HUES48 (cell line): ENCODE data around the gene B4GALT2.
A peak's percentile ranks its signal among the peaks of the same experiment; 100 is the strongest.

Experiments used
- H3K27ac ChIP-seq: one replicate; pipeline ENCODE4 v1.7.0; 2013; ENCODE audit warnings: low read depth, low read length, inconsistent platforms
- H3K27me3 ChIP-seq: 2 replicates; pipeline ENCODE4 v1.6.1; 2013; ENCODE audit warnings: mild to moderate bottlenecking, low read length; ENCODE audit not compliant: control insufficient read depth, insufficient read depth
- H3K36me3 ChIP-seq: 2 replicates; pipeline ENCODE4 v1.6.1; 2013; ENCODE audit warnings: low read length; ENCODE audit not compliant: control insufficient read depth, insufficient read depth
- H3K4me1 ChIP-seq: 2 replicates; pipeline ENCODE4 v1.6.1; 2013; ENCODE audit warnings: mild to moderate bottlenecking, low read length; ENCODE audit not compliant: control insufficient read depth, insufficient read depth
- H3K4me3 ChIP-seq: 2 replicates; pipeline ENCODE4 v1.5.1; 2013; ENCODE audit warnings: mild to moderate bottlenecking, low read depth, low read length
- H3K9ac ChIP-seq: 2 replicates; pipeline ENCODE4 v1.6.1; 2013; ENCODE audit warnings: mild to moderate bottlenecking, low read depth, low read length, moderate library complexity
- H3K9me3 ChIP-seq: 2 replicates; pipeline ENCODE4 v1.6.1; 2013; ENCODE audit warnings: low read length; ENCODE audit not compliant: control insufficient read depth, insufficient read depth

B4GALT2 gene

DNA sequence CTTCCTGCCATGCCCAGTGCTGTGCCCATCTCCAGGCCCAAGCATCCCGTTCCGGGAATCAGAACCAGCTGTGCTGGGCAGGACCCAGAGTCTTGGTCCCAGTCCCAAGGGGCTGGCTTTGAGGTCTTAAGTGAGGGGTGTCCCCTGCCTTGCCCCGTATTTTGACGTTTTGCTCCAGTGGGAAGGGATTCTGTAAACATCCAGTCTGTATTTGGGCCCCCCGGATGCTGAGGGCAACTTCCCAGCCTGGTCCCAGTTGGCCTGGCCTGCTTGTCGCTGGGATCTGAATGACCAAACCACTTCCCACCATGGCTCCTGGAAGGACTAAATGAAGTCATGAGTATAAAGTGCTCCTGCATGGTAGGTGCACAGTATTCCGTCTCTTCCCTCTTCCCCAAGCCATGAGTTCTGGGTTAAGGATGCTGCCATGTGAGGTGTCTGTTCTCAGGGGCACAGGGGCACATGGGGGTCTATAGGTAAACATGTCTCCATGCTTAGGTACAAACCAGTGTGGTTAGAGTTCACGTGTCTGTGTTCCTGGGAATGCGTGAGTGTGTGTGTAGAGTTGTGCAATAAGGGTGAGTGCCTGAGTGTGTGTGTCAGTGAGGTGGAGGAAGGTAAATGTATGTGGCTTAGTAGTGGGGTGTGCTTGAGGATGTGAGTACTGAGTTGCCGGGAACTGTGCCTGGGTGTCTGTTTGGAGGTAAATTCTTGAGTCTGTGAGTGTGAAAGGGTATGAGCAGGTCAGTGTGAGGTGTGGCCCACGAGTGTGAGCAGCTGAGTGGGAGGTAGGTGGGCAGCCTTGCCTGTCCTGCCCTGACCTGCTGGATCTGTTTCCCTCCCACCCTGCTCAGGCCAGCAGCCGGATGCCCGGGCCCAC lies 1.5 kb downstream of the B4GALT2 start:
- H3K9ac ChIP-seq: peak overlapping the region; percentile 58; the same call in 1 of the 2 replicates
- H3K4me3 ChIP-seq: peak overlapping the region; percentile 88
- H3K27ac ChIP-seq: no peak overlapping the region
- H3K9me3 ChIP-seq: no peaks in the 10 kb centered on the region
- peaks cover 17% of the 10 kb centered on the region; the same call in 1 of the 2 replicates for H3K4me1 ChIP-seq
- no peaks in the 10 kb centered on the region for H3K27me3 ChIP-seq
- H3K36me3 ChIP-seq: peaks cover 52% of the 10 kb centered on the region

DNA sequence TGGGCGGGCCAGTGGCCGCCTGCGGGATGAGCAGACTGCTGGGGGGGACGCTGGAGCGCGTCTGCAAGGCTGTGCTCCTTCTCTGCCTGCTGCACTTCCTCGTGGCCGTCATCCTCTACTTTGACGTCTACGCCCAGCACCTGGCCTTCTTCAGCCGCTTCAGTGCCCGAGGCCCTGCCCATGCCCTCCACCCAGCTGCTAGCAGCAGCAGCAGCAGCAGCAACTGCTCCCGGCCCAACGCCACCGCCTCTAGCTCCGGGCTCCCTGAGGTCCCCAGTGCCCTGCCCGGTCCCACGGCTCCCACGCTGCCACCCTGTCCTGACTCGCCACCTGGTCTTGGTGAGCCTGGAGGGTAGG lies 2.1 kb downstream of the B4GALT2 start:
- peaks cover 15% of the 10 kb centered on the region; the same call in 1 of the 2 replicates for H3K4me1 ChIP-seq
- H3K9me3 ChIP-seq: no peaks in the 10 kb centered on the region
- no peak overlapping the region for H3K9ac ChIP-seq
- no peak overlapping the region for H3K27ac ChIP-seq
- peaks cover 57% of the 10 kb centered on the region for H3K36me3 ChIP-seq
- no peak overlapping the region for H3K4me3 ChIP-seq
- no peaks in the 10 kb centered on the region for H3K27me3 ChIP-seq

DNA sequence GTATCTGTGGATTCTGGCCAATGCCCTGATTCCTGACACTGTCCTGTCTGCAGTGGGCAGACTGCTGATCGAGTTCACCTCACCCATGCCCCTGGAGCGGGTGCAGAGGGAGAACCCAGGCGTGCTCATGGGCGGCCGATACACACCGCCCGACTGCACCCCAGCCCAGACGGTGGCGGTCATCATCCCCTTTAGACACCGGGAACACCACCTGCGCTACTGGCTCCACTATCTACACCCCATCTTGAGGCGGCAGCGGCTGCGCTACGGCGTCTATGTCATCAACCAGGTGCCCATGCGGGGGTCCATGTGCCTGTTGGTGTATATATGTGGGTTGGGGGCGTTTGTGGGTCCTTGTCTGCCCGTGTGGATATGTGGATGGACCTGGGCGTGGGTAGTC lies 2.6 kb downstream of the B4GALT2 start:
- Histone ChIP-seq H3K36me3 (peaks cover 57% of the 10 kb centered on the region), H3K4me3 (no peak overlapping the region), H3K4me1 (peaks cover 15% of the 10 kb centered on the region; the same call in 1 of the 2 replicates), H3K27me3 (no peaks in the 10 kb centered on the region), H3K9me3 (no peaks in the 10 kb centered on the region), H3K9ac (no peak overlapping the region), H3K27ac (no peak overlapping the region)

DNA sequence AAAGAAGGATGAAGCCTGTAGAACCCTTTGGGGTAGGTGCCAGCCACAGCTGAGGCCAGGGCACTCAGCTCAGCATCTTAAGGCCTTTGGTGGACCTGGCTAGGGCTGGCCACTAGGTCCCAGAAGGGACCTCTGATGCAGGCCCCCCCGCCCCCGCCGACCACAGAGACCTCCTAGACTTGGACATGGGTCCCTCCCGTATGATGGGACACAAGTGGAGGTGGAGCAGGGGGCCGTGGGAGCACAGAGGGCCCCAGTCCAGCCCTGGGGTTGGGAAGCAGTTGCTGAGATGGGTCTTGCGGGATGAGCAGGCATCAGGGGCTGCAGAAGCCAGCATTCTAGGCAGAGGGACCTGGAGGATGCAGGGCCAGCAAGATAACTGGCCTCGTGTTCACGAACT lies 3.2 kb downstream of the B4GALT2 start:
- Histone ChIP-seq H3K27ac (no peak overlapping the region), H3K27me3 (no peaks in the 10 kb centered on the region), H3K4me3 (no peak overlapping the region), H3K9ac (no peak overlapping the region), H3K36me3 (peaks cover 57% of the 10 kb centered on the region), H3K4me1 (peaks cover 15% of the 10 kb centered on the region; the same call in 1 of the 2 replicates), H3K9me3 (no peaks in the 10 kb centered on the region)

DNA sequence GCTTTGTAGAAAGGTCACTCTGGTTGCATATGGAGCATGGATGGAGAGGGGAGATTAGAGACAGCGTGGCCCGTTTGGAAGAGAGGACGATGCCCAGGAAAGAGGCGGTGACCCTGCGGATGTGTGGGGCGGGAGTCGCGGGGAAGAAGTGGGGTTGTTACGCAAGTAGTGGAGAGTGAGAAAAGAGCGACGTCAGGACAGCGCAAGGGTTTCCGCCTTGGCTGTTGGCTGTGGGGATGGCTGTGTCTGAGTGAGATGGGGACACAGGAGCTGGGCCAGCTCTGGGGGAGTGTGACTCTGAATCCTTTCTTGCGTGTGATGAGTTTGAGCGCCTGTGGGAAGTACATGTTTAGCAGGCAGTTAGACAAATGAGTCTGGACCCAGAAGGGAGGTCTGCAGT lies 3.8 kb downstream of the B4GALT2 start:
- no peak overlapping the region for H3K27ac ChIP-seq
- no peak overlapping the region for H3K4me3 ChIP-seq
- no peaks in the 10 kb centered on the region for H3K27me3 ChIP-seq
- peaks cover 15% of the 10 kb centered on the region; the same call in 1 of the 2 replicates for H3K4me1 ChIP-seq
- H3K36me3 ChIP-seq: peaks cover 52% of the 10 kb centered on the region
- no peaks in the 10 kb centered on the region for H3K9me3 ChIP-seq
- no peak overlapping the region for H3K9ac ChIP-seq

DNA sequence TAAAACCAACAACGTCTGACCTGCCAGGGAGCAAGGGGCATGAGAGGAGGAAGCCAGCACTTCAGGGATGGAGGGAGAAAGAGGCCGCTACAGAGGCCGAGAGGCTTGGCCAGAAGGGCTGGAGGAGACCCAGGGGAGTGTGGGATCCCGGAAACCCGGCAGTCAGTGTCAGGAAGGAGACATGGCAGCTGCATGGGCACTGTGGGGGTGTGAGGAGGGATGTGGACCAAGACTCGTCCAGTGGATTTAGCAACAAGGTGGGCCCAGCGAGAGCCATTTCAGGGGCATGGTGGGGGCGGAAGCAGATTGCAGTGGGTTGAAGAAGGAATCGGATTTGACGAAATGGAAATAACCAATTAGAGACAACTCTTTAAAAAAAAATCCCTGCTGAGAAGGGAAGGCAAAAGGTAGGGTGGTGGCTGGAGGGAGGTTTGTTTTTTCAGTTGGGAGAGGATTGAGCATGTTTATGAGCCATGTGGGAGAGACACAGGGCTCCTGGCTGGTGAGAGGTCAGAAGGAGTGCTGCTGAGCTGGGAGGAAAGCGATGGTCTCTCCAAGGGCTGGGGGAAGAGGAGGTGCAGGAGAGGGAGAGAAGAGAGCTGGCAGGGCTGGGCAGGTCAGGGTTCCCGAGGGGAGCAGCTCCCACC lies 4.4 kb downstream of the B4GALT2 start:
- no peaks in the 10 kb centered on the region for H3K9me3 ChIP-seq
- H3K4me1 ChIP-seq: peaks cover 12% of the 10 kb centered on the region; the same call in 1 of the 2 replicates
- no peak overlapping the region for H3K27ac ChIP-seq
- H3K9ac ChIP-seq: no peak overlapping the region
- H3K27me3 ChIP-seq: no peaks in the 10 kb centered on the region
- no peak overlapping the region for H3K4me3 ChIP-seq
- H3K36me3 ChIP-seq: peaks cover 48% of the 10 kb centered on the region

DNA sequence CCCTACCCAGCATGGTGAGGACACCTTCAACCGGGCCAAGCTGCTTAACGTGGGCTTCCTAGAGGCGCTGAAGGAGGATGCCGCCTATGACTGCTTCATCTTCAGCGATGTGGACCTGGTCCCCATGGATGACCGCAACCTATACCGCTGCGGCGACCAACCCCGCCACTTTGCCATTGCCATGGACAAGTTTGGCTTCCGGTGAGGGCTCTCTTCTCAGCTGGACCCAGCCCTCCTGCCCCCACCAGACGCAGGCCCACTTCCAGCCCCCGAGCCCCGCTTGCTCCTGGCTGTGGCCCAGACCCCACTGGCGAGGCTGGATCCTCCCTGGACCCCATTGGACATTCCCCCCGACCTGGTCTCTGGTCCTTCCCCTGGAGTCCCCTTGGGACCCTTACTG lies 5.8 kb downstream of the B4GALT2 start:
- Histone ChIP-seq H3K4me3 (no peak overlapping the region), H3K4me1 (peaks cover 8% of the 10 kb centered on the region; the same call in 1 of the 2 replicates), H3K27ac (no peak overlapping the region), H3K9ac (no peak overlapping the region), H3K36me3 (peaks cover 48% of the 10 kb centered on the region), H3K27me3 (no peaks in the 10 kb centered on the region), H3K9me3 (no peaks in the 10 kb centered on the region)

DNA sequence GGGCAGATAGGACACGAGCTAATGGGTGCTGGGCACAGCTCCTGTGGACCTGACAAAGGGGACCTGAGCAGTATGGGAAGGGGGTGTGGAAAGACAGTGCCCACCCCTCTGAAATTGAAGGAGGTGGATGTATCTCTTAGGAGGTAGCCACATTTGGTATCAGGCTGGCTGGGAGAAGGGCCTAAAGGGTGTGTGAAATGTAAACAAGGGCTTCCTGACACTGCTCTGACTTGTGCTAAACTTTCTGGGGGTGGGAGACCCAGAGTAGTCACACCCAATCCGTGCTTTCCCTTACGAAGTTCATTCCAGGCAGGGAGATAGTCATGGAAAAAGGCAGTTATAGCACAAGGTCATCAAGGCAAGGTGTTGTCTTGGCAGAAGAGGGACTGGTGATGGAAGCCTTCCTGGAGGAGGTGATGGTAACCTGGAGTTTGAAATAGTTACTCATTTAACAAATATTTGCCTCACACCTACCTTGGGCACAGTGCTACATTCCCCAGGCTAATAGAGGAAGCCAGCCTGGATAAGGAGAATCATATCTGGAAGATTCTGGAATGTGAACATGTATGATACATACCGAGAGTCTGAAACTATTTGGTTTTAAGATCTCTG lies 7.1 kb downstream of the B4GALT2 start:
- Histone ChIP-seq H3K4me3 (no peak overlapping the region), H3K27me3 (no peaks in the 10 kb centered on the region), H3K27ac (no peak overlapping the region), H3K9ac (no peak overlapping the region), H3K36me3 (peaks cover 47% of the 10 kb centered on the region), H3K9me3 (no peaks in the 10 kb centered on the region), H3K4me1 (peaks cover 5% of the 10 kb centered on the region; the same call in 1 of the 2 replicates)

DNA sequence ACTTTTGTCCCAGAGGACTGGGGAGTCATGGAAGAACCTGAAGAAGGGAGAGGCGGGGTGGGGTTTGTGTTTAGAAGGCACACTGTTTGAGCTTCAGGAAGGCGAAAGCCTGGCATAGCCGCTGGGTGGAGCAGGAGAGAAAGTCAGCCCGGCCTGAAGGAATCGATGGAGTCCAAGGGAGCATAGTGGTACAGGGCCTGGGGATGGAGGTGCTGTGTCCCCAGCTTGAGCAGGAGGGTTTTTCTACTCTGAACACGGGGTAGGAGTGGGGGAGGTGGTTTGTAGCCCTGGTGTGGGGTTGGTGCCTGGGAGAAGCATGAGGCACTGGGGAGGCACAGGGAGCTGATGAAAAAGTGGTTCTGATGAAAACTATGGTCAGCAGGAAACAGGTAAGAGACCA lies 7.7 kb downstream of the B4GALT2 start:
- Histone ChIP-seq H3K4me1 (peaks cover 5% of the 10 kb centered on the region; the same call in 1 of the 2 replicates), H3K27me3 (no peaks in the 10 kb centered on the region), H3K9me3 (no peaks in the 10 kb centered on the region), H3K9ac (no peak overlapping the region), H3K36me3 (peaks cover 41% of the 10 kb centered on the region), H3K27ac (no peak overlapping the region), H3K4me3 (no peak overlapping the region)

DNA sequence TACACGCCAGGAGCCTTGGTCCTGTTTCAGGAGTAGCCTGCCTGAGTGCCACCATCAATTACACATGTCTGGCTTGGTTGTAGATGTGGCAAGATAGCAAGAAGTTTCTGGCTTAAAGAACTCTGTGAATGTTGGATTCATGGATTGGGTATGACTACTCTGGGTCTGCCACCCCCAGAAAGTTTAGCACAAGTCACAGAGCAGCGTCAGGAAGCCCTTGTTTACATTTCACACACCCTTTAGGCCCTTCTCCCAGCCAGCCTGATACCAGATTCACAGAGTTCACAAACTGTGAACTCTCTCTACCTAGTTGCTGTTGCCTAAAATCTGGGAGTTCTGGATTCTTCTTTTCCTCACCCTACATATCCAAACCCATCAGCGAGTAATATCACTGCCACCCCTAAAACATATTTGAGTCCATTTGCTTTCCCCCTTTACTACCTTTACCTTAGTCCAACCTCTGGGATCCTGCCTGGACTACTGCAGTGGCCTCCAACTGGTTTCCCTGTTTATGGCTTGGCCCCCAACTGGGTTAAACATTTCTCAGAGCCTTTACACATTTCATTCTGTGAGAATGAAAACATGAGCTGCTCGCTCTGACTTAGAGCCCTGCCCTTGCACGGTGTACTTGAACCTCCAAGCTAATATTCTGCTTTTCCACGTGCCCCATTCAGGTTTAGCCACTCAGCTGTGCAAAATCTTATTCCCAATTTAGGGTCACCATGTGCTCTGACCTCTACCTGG lies 8.3 kb downstream of the B4GALT2 start:
- Histone ChIP-seq H3K27me3 (no peaks in the 10 kb centered on the region), H3K36me3 (peaks cover 36% of the 10 kb centered on the region), H3K27ac (no peak overlapping the region), H3K9ac (no peak overlapping the region), H3K4me3 (no peak overlapping the region), H3K4me1 (peaks cover 6% of the 10 kb centered on the region; the same call in 1 of the 2 replicates), H3K9me3 (no peaks in the 10 kb centered on the region)
